Glomerular visceral epithelial cell (primary cell): ENCODE measurements around the gene FOXP3.

Source experiments
- DNase-seq: peaks from one replicate; pipeline ENCODE4 v3.0.0-alpha.2; 2016; ENCODE audit errors: extremely low spot score

Gene FOXP3

DNA sequence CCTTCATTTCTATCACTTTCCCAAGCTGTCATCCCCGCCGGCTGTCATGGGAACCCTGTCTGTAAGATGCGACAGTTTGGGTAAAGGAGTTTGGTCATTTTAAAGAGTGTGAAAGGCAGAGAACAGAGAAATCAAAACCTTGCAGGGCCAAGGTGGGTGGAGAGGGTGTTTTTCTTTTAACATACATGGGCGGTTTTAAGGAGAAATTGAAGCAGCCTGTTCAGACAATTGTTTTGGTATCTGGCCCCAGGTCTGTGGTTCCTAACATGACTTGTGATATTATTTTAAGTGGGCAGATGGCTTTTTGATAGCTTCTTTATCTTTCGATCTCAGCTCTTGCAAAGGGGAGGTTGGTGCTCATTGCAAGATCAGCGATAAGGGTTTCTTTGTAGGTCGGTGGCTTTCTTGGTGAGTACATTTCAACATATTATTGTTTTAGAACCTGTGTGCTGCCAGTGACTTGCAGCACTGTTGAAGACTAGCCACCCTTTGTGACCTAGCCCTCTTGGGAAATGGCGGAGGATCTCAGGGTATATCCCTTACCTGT lies 8.7 kb upstream of the FOXP3 start:
- DNase-seq = no peak

DNA sequence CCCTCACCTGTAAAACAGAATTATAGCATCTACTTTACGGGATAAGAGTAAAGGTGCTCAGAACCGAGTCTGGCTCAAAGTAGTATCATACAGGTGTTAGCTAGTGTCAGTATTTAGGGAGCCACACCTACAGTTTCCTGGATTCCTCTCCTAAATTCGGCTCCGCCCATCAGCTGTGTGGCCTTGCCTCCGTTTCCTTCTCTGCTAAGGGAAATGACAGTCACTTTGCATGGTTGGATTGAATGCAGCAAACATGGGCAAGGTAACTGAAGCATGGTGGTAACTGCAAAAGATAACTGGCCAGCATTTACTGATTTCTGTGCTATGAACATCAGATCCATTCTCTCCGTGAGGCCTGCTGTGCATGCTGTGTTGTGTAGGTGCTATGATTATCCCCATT lies 7.9 kb upstream of the FOXP3 start:
- no peak for DNase-seq

DNA sequence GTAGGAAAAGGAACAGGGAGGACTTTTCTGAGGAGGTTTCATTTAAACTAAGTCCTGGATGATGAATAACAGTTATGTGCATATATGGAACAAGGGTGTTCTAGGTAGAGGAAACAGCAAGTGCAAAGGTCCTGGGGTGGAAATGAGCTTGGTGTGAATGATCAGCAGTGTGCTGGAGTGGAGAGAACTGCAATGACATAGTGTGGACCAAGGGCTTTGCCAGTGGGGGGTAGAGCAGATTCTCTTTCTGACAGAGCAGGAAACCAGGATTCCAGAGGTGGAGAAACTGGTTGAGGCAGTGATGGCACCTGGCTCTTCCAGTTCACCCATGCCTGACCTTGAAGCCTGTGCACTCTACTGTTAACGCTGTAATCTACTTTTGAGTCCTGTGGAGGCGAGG lies 6.8 kb upstream of the FOXP3 start:
- no peak for DNase-seq

DNA sequence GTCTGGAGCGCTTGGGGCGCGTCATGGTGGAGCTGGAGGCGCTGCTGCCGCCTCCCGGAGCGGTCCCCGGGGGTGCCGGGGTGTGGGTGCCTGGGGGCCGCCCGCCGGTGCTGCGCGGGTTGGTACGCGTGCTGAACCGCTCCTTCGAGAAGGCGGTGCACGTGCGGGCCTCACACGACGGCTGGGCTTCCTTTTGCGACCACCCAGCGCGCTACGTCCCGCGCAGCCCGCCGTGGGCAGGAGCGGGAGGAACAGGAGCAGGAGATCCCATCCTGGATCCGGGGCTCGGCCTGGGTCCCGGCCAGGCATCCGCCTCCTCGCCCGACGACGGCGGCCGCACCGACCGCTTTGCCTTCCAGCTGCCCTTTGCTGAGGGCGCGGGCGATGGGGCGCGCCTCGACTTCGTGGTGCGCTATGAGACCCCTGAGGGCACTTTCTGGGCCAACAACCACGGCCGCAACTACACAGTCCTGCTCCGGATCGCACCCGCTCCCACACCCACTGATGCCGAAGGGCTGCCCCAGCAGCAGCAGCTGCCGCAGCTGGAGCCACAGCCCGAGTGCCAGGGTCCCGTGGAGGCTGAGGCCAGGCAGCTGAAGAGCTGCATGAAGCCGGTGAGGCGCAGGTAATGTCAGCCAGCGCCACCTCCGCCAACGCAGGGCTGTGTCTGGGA lies 5.9 kb upstream of the FOXP3 start:
- DNase-seq = no peak

DNA sequence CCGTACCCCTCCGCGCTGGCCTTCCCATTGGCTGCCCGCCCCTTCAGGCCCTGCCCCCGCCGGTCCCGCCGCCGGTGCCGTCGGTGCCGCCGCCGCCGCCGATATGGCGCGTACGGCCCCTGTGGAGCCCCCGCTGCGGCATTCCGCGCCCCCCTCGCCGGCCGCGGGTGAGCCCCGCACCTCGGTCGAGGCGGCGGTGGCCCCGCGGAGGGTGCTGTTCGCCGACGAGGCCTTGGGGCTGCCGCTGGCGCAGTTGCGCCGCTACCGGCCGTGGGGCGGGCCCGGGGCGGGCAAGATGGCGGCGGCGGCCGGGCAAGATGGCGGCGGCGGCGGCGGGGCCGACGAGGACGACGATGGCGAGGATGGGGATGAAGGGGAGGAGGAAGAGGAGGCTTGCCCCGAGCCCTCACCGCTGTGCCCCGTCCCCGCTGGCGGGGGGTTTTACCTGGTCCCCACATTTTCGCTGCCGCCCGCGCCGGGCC lies 5.3 kb upstream of the FOXP3 start, which contains the start of gene PPP1R3F:
TSS of gene PPP1R3F (plus strand) at position 27 of the 482 bp plus-strand sequence. CDS start at position 104, 77 bp downstream.
- no peak for DNase-seq

DNA sequence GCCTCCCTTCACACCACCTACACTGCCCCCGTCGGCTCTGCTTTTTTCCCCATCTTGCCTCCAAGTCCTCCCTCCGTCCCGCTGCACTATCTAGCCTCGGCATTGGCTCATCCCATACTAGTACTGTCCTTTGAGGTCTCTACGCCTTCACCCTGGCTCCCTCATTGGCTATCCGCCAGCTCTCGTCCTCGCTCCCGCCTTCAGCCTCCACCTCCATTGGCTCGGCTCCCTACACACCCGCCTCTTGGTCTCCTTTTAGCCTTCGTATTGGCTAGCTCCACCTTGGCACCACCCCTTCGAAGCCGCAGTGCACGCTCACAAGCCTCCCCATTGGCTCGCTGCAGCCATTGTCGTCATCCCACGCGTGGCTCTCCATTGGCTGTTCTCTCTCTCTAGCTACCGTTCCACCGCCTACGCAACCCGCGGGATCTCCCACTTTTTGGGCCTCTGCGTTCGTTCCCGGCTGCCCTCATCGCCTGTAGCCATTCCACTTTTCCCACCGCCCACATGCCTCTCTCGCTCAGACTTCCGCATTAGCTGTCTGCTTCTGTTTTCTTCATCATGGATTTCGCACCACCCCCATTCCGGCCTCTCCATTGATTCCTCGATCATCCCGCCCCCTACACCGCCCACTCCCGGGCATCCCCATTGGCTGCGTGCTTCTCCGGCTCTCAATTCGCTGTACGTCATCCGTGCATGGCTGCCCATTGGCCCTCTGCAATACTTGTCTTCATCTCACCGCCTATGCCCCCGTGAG lies 4.7 kb upstream of the FOXP3 start:
- peak; percentile 98 for DNase-seq

DNA sequence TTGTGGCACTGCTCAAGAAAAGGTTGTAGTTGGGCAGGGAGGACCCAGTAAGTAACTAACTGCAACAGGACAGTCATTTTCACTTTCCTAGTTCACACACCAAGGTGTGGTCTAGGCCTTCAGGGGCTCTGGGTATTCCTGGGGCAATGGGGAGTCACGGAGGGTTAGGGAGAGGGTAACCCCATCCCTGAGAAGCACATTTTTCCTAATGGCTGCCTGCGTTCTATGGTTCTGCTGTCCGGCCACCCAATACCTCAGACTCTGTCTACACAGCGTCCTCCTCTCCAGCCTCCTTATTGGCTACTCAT lies 4.1 kb upstream of the FOXP3 start:
- no peak for DNase-seq

DNA sequence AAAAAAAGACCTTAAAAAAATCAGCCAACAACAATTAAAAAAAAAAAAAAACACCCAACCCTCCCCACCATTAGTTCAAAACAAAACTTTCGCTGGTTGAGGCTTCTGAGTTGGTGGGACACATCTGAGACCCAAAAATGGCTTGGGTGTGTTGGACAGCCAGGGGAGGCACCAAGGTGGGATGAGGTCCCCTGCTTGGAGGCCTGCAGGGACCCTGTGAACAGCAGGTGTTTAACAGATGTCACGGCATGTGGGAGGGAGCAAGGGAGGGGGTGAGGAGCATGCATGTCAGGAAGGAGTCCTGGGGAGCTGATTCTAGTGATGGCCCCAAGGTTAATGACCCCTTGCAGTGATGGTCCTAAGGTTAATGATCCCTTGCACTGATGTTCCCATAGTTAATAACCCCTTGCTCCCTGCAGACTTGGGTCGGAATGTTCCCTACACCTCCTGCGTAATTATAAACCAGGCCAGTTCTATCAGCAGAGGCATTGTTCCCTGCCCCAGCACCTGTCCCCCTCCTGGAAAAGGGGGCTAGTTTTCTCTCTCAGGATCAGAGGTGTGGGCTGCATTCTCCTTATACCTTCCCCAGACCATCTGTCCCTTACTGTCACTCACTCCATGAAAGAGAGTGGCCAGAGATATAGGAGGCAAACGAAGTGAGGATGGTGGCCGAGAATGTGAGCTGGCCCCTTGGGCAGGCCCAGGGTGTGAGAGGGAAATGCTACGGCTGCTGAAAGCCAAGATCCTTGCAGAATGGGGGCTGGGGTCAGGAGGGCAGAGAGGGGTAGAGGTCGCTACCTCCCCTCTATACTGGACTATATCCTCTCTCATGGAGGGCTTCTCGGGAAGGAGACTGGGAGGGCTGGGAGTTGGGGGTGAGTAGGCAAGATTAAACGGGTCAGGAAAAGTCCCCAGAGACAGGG lies 2.3 kb upstream of the FOXP3 start:
- no peak for DNase-seq

DNA sequence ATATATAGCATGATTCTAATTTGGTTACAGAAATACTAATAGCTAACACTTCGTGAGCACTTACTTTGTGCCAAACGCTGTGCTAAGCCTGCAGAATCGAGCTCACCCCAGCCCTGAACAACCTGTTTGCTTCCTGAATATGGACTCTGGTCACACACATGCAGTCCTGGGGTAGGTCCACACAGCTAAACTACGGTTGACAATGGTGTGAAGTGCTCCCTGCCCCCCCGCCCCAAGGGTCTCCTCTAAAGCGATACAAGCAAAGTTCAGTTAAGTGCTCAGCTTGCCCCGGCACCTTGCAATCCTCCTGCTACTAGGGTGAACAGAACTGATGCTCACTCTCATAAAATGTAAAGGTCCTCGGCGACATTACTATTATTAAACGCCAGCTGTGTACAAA lies 879 bp downstream of the FOXP3 start:
- DNase-seq = no peak

DNA sequence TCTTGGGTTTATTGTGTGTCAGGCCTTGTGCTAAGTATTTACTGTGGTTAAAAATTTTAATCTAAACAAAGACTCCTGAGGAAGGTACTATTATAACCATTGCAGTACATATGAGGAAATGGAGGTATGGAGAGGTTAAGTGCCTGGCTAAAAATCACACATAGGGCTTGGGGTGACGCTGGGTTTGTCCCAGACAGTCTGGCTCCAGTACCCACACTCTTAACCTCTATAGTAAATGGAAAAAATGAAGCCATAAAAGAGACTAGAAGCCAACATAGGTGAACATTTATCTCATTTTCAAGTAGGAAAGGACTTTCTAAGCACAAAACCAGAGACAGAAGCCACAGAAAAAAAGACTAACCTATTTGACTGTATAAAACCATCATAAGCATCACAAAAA lies 1.9 kb downstream of the FOXP3 start:
- no peak for DNase-seq

DNA sequence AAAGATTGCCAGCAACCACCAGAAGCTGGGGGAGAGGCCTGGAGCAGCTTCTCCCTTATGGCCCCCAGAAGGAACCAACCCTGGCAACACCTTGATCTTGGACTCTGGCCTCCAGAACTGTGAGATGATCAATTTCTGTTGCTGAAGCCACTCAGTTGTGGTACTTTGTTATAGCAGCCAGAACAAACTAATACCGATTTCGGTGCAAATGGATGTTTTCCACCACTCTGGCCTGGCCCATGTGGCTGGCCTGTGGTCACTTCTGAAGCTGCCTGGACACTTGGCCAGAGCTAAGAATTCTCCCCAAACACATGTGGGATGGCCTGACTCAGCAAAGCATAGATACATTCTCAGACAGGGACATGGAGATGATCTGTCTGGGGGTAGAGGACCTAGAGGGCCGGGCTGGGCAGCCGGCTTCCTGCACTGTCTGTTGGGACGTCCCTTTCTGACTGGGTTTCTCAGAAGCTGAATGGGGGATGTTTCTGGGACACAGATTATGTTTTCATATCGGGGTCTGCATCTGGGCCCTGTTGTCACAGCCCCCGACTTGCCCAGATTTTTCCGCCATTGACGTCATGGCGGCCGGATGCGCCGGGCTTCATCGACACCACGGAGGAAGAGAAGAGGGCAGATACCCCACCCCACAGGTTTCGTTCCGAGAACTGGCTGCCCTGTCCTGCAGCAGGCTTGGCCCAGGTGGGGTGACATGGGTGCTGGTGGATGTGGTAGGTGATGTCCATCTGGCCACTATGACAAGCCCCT lies 4.1 kb downstream of the FOXP3 start:
- no peak for DNase-seq

DNA sequence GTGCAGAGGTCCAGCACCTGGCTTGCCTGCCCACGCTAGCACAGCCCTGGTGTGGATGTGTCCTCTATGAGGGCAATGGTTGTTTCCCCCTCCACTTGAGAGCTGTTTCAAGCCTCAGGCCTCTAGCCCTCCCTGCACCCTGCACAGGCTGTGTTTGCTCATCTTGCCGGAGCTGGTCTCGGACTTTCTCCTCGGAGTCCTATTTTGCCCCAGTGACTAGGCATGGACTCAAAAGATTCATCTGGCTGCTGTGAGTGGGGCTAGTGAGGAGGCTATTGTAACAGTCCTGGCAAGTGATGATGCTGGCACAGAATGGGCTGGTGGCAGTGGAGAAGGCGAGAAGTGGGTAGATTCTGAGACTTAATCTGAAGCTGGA lies 5.8 kb downstream of the FOXP3 start:
- DNase-seq = no peak

DNA sequence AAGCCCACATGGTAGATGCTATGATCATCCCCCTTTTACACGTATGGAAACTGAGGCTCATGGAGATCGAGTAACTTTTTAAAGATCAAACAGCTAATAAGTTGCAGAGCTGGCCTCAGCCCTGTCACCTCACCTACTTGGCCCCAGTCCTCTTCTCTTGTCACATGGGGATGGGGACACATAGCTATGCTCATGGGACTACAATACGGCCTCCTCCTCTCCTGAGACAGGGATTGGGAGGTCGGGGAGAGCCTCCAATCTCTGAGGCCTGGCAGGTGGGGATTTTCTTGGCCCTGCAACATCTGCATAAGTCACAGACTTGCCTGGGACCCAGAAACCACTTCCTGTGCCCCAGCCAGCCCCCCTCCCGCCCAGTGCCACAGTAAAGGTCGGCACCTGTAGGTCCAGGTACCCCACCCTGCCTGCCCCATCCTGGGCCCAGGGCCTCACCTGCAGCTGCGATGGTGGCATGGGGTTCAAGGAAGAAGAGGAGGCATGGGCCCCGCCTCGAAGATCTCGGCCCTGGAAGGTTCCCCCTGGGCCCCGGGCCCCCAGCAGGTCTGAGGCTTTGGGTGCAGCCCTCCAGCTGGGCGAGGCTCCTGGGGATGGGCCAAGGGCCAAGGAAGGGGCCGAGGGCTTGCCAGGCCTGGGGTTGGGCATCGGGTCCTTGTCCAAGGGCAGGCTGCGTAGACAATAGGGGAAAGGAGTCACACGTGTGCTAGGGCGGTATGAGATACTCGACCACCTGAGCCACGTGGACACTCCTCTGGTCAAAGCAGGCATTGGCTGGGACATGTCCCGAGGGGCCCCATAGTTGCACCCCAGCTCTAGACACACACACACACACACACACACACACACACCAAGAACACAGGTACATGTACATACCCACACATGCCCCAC lies 6.4 kb downstream of the FOXP3 start:
- no peak for DNase-seq

DNA sequence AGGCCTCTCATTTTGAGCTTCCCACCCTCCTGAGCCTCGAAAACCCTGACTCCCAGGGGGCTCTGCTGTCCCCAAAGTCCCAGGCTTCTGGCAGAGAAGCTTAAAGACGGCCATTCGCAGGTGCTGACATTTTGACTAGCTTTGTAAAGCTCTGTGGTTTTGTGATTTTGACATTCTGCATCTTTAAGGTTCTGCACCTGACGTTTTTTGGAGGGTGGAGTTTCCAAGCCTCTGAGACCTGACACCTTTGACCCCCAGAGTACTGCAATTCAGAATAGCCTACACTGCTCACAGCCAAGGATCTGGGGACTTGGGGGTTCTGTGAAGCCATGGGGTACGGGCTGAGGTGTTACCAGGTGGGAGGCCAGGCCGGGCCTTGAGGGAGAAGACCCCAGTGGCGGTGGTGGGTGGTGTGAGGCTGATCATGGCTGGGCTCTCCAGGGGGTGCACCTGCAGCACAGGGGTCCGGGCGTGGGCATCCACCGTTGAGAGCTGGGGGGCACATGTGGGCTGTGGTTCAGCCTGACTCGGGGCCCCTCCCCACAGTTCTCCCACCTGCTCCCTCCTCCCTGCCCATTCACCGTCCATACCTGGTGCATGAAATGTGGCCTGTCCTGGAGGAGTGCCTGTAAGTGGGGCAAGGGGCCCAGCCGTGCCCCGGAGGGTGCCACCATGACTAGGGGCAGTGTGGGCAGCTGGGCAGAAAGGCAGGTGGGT lies 7.3 kb downstream of the FOXP3 start:
- no peak for DNase-seq

DNA sequence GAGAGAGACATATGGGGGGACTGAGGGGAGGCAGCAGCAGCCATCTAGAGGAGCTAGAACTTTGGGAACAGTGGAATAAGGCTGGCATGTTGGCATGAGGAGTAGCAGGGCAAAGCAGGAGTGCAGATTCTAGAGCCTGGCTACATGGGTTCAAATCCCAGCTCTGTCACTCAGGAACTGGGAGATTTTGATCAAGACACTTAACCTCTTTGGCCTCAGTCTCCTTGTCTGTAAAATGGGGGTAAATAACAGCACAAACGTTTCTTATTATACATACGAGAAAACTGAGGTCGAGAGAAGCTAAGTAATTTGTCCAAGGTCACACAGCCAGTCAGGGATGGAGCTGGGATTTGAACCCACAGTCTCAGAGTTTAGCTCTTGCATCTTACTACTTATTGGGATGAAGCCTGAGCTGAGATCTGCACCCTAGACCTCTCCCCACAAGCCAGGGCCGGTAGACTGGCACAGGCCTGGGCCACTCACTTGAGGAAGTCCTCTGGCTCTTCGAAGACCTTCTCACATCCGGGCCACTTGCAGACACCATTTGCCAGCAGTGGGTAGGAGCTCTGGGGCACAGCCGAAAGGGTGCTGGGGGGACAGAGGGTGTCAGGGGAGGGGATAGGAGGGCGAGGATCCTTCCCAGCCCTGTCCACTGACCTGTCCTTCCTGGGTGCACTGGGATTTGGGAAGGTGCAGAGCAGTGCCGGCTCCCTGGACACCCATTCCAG lies 8.1 kb downstream of the FOXP3 start:
- no peak for DNase-seq

DNA sequence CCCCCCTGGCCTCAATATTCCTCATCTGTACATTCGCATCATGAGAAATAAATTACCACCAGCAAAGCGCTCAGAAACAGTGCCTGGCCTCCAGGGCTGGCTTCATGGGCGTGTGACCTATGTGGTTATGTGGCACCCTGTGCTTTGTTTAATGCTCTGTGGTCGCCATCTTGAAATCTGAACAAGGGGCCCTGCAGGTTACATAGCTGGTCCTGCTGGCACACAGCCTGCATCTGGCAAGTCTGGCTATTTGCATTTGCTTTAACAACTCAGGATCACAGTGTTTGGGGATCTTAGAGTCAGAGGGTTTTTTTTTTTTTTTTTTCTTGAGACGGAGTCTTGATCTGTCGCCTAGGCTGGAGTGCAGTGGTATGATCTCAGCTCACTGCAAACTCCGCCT lies 9.9 kb downstream of the FOXP3 start:
- DNase-seq = no peak

DNA sequence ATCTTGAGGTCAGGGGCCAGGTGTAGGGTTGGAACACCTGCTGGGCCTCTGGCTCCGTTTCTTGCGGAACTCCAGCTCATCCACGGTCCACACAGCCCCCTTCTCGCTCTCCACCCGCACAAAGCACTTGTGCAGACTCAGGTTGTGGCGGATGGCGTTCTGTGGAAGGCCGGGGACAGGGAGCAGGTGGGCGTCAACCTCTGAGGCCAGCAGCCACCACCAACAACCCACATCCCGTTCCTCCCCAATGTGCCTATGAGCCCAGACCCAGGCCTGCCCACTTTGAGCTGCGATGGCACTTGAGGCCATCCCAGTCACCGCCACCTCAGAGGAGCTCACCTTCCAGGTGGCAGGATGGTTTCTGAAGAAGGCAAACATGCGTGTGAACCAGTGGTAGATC lies 13.2 kb downstream of the FOXP3 start:
- no peak for DNase-seq

DNA sequence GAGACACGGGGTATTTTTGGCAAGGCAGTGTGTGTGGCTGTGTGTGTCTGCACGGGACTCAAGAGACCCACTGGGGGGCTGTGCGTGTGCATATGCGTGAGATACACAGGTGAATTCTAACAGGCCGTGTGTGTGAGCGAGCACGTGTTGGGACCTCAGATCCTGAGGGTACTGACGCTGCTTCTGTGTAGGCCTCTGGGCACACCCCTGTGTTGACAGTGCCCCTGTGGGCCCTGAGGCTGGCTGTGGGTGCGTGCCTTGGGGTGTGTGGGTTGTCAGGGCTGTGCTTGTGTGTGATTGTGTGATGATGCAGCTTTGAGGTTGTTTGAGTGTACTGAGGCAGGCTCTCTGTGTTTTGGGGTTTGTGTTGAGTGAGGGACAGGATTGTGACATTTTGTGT lies 13.9 kb downstream of the FOXP3 start:
- DNase-seq = no peak

DNA sequence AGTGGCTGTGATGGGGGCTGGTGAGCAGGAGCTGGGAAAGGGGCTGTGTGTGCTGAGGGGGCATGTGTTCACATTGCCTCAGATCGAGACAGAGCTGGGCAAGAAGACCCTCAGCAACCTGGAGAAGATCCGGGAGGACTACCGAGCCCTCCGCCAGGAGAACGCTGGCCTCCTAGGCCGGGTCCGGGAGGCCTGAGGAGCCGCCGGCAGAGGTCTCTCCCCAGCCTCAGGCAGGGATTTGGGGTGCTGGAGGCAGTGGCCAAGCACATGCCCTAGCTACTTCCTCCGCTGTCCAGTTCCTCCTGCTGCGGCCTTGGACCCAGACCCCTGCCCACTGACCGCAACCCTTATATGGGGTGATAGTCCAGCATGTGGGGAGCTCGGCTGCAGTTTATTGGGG lies 14.4 kb downstream of the FOXP3 start:
- no peak for DNase-seq
